Choroid plexus epithelial cell (primary cell): Measurements from ENCODE around the gene DCDC2.

Source experiments
- DNase-seq: peaks from one replicate; pipeline ENCODE4 v3.0.0-alpha.2; 2010; ENCODE audit warnings: low read depth
- H3K4me3 ChIP-seq: 2 replicates; pipeline ENCODE4 v1.5.1; 2011; ENCODE audit warnings: low read depth, mild to moderate bottlenecking, control low read depth, low read length, moderate library complexity
- TF ChIP-seq, protein P1 (sequence below): conservative IDR thresholded peaks from 2 replicates; pipeline ENCODE4 v1.5.1; 2011; ENCODE audit warnings: low read depth, mild to moderate bottlenecking, control low read depth, inconsistent platforms, low read length, moderate library complexity

The DCDC2 gene

DNA sequence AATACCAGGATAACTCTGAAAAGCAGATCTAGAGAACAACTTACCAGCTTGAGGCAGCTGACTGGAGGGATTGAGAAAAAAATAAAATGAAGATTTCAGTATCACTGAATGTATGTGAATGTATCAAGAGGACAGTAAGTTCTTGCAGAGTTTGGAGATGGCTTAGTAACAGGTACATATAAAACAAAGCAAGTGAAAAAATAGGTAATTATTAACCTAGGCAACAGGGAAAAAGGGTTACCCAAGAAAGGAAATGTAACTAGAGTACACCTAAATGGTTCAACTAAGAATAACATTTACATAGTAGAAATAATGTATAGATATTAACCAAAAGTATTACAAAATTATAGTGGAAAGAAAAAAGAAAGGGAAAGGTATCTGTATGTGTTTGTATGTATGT is 164.5 kb downstream of the DCDC2 start:
- TF ChIP-seq, protein P1, sequence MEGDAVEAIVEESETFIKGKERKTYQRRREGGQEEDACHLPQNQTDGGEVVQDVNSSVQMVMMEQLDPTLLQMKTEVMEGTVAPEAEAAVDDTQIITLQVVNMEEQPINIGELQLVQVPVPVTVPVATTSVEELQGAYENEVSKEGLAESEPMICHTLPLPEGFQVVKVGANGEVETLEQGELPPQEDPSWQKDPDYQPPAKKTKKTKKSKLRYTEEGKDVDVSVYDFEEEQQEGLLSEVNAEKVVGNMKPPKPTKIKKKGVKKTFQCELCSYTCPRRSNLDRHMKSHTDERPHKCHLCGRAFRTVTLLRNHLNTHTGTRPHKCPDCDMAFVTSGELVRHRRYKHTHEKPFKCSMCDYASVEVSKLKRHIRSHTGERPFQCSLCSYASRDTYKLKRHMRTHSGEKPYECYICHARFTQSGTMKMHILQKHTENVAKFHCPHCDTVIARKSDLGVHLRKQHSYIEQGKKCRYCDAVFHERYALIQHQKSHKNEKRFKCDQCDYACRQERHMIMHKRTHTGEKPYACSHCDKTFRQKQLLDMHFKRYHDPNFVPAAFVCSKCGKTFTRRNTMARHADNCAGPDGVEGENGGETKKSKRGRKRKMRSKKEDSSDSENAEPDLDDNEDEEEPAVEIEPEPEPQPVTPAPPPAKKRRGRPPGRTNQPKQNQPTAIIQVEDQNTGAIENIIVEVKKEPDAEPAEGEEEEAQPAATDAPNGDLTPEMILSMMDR: no peak
- no peak overlapping the region for H3K4me3 ChIP-seq
- no peak for DNase-seq

DNA sequence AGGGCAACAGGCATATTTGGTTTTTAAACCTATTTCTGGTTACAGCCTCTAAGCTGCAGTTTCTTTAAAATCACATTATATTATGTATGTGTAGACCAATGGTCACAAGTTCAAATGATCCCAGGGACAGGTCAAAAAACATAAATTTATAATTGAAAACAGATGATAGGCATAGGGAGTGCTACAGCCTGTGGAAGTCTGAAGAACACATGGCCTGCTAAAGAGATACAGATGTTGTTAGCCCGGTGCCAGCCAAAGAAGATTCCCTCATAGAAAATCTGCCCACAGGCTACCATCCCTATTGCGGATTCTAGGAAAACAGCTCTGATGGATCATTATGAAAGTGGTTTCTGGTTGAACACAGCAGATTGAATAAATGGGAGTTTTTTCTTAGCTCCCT is 166.5 kb downstream of the DCDC2 start:
- TF ChIP-seq, protein P1: no peak
- no peak for DNase-seq
- H3K4me3 ChIP-seq: no peak overlapping the region

DNA sequence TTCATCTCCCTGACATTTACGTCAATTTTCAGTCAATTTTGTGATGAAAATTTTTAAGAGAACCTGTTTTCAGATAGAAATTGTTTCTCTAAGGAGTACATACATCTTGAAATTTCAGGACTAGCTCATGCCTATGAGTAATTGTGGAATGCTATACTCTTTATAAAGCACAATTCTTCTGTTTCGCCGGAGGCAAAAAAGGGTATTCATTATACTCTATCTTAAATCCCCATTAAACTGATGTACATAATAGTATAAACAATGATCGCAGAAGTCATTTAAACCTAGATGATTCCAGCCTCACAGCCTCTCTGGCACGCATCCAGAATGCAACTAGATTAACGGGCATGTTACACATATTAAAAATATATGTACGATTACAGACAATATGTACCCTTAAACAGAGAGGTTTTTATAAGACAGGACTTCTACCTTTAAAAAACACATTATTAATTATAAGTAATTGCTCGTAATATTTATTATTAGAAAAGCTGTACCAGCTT is 169.2 kb downstream of the DCDC2 start:
- TF ChIP-seq, protein P1: no peak
- DNase-seq: no peak
- H3K4me3 ChIP-seq: no peak overlapping the region

DNA sequence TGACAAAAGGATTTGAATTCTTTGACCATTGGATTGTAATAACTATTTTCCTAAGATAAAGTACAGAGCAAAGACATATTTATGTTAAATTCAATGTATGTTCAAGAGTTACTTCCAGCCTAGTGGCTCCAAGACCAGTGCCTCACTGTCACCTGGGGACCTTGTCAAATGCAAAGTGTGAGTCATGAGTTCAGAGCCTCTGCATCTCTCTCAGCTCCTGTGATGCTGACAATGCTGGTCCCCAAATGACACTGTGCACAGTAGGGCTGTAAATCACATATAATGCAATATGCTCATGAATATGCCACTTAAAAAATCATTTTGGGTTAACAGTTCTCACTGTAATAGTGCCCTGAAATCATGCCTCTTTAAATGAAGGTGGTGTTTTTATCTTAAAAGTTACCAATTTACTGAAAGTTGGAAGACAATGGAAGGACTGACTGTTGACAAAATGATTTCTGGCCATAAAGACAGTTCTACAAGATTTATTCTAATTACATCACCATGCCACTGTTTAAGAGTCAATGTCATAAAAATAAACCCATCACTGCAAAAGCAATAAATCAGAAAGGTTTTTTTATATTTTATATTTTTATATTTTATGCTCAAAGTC is 169.8 kb downstream of the DCDC2 start:
- TF ChIP-seq, protein P1: no peak
- no peak overlapping the region for H3K4me3 ChIP-seq
- DNase-seq: no peak

DNA sequence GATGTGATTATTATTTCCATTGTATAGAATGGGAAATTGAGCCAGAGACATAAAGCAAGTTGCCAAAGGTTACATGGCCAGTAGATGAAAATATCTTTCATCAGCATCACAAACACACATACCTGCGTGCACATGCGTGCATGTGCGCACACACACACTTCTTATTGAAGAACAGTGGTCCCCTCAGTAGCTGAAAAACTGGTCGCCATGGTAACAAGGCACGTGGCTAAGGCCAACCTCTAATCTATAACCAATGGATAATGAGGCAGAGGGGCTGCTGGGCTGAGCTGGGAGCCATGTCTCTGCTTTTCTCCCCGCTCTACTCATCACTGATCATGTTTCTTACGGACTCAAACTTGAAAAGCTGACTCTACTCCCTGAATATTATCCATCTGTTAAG is 171.5 kb downstream of the DCDC2 start:
- TF ChIP-seq, protein P1: no peak
- DNase-seq: no peak
- H3K4me3 ChIP-seq: no peak overlapping the region

DNA sequence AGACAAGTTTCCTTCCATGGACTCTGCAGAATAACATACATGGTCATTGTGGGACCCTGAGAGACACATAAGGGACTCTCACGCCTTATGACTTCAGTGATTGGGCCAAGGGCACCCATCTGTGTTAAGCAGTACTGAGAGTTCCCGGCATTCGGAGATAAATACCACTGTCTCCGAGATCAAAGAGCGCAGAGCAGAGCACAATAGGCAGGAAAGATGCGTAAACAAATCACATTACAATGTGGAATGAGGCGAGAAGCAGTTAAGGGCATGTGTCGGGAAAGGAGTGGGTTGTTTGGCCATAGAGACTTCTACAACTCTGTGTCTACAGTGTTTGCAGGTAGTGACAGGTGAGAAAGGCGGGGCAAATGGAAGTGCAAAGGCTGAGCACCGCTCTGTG is 174.3 kb downstream of the DCDC2 start:
- TF ChIP-seq, protein P1: no peak
- DNase-seq: no peak
- no peak overlapping the region for H3K4me3 ChIP-seq

DNA sequence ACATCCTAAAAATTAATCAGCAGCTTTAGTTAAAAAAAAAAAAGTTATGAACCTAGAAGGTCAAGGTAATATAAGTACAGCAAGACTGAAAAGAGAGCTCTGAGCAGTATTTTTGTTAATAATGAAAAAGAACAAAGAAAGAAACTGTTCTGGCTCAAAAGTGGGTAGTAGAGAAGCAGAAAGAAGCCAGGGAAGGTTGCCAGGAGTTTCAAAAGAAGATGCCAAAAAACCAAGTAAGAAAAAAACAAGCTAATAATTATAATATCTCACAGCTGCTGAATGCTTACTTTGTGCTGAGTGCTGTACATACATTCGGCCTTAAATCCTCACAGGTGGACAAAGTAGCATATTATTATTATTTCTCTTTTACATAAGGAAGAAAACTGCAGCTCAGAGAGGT is 200.0 kb downstream of the DCDC2 start:
- DNase-seq: no peak
- TF ChIP-seq, protein P1: no peak
- H3K4me3 ChIP-seq: no peak overlapping the region
